Stimulated activated naive CD4-positive, alpha-beta T cell (primary cell): Measurements from ENCODE around the gene ACOXL.

Experiments used
- DNase-seq, 6 experiments: peaks; one replicate each; lab custom pipeline; 2025; lab: John Stamatoyannopoulos, UW

The ACOXL gene

GRCh38 chr2:110973262-110973661 lies 240.9 kb downstream of the ACOXL start:
- no peak for DNase-seq

- DNase-seq = no peak
These were observed 245.0 kb downstream of the ACOXL start for GRCh38 chr2:110977403-110977802.

- no peak for DNase-seq
These were observed 245.8 kb downstream of the ACOXL start for GRCh38 chr2:110978148-110978547.

GRCh38 chr2:110978756-110979470 lies 246.5 kb downstream of the ACOXL start:
- no peak for DNase-seq

- no peak for DNase-seq
These were observed 247.3 kb downstream of the ACOXL start for GRCh38 chr2:110979471-110980338.

GRCh38 chr2:110980339-110981062 lies 248.1 kb downstream of the ACOXL start:
- DNase-seq = no peak

GRCh38 chr2:110983133-110983532 lies 250.8 kb downstream of the ACOXL start:
- DNase-seq = no peak

GRCh38 chr2:110984694-110985490 lies 252.5 kb downstream of the ACOXL start:
- no peak for DNase-seq

GRCh38 chr2:110990440-110990839 lies 258.1 kb downstream of the ACOXL start:
- DNase-seq = no peak

GRCh38 chr2:110991911-110992310 lies 259.5 kb downstream of the ACOXL start:
- no peak for DNase-seq

GRCh38 chr2:110992886-110993285 lies 260.5 kb downstream of the ACOXL start:
- DNase-seq = no peak

GRCh38 chr2:110993557-110994231 lies 261.3 kb downstream of the ACOXL start:
- peak in 1 of 6 experiments; percentile 1 for DNase-seq

- DNase-seq = peak in 1 of 6 experiments; percentile 3
These were observed 262.0 kb downstream of the ACOXL start for GRCh38 chr2:110994250-110994961.

- DNase-seq = no peak
These were observed 263.5 kb downstream of the ACOXL start for GRCh38 chr2:110995911-110996310.

GRCh38 chr2:110997331-110998045 lies 265.1 kb downstream of the ACOXL start:
- DNase-seq = no peak

GRCh38 chr2:110998311-110998710 lies 265.9 kb downstream of the ACOXL start:
- no peak for DNase-seq

GRCh38 chr2:110999626-111000025 lies 267.3 kb downstream of the ACOXL start:
- no peak for DNase-seq

- no peak for DNase-seq
These were observed 272.9 kb downstream of the ACOXL start for GRCh38 chr2:111005307-111005706.

- DNase-seq = no peak
These were observed 273.4 kb downstream of the ACOXL start for GRCh38 chr2:111005821-111006220.
